Suprapubic skin (tissue), 3 donors: Measurements from ENCODE around the gene KCNMB2.

Source experiments
- POLR2A ChIP-seq, 2 donors: fragments of 450-650 bp; IDR thresholded peaks; one replicate each; pipeline ENCODE4 v1.6.1; 2017; ENCODE audit warnings: antibody characterized with exemption in 2 of 2, mild to moderate bottlenecking in 2 of 2, moderate library complexity in 2 of 2
- TF ChIP-seq, protein P1 (sequence below), 2 donors: fragments of 200-600 bp in 1 of 2; fragments of 450-650 bp in 1 of 2; sonication (generic) in 1 of 2; IDR thresholded peaks; one replicate each; pipeline ENCODE4 v1.5.1; 2016 to 2019; ENCODE audit warnings: antibody characterized with exemption in 2 of 2, mild to moderate bottlenecking in 1 of 2, moderate library complexity in 1 of 2

DNA sequence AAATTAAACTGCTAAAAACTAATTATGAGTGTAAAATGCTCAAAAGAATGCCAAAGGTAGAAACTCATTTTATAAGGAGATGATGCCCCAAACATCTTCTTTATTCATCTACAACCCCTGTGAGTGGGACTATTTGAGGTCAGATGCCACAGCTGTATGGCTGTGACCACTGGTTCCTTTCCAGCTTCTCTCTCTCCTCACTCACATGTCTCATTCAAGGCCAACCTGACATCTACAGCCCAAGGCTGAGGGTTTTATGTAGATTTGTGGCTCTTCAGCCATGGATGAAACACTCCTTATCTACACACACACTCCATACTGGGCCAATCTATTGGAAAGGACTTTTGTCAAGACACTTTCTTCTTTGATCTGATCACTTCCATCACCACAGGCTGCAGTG is 231.3 kb downstream of the KCNMB2 start:
- TF ChIP-seq, protein P1, sequence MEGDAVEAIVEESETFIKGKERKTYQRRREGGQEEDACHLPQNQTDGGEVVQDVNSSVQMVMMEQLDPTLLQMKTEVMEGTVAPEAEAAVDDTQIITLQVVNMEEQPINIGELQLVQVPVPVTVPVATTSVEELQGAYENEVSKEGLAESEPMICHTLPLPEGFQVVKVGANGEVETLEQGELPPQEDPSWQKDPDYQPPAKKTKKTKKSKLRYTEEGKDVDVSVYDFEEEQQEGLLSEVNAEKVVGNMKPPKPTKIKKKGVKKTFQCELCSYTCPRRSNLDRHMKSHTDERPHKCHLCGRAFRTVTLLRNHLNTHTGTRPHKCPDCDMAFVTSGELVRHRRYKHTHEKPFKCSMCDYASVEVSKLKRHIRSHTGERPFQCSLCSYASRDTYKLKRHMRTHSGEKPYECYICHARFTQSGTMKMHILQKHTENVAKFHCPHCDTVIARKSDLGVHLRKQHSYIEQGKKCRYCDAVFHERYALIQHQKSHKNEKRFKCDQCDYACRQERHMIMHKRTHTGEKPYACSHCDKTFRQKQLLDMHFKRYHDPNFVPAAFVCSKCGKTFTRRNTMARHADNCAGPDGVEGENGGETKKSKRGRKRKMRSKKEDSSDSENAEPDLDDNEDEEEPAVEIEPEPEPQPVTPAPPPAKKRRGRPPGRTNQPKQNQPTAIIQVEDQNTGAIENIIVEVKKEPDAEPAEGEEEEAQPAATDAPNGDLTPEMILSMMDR (IDR thresholded peaks at IDR 0.05) = no peak
- TF ChIP-seq POLR2A (IDR thresholded peaks at IDR 0.05) = no peak
